ENCODE measurements around the gene COPG1.

GRCh38 chr3:129230311-129231019 lies 18.9 kb upstream of the COPG1 start:
- TF ChIP-seq CTCF (IDR thresholded peaks at IDR 0.05): no peak
- no peak for TF ChIP-seq POLR2A (IDR thresholded peaks at IDR 0.05)
